WTC11 (cell line): ENCODE data around the gene PPP1R37. TPM values are rescaled to one million over a fixed set of nuclear protein-coding genes. Genes with fewer than 3 reads are reported as not detected.
A peak's percentile ranks its signal among the peaks of the same experiment; 100 is the strongest.

Experiments
- ESRRA ChIP-seq: sonication (generic); formaldehyde crosslinking; IDR thresholded peaks from 2 replicates; pipeline ENCODE4 v1.8.1; 2022; ENCODE audit warnings: mild to moderate bottlenecking, missing genetic modification reagents, borderline replicate concordance
- KAT7 ChIP-seq: sonication (generic); formaldehyde crosslinking; IDR thresholded peaks from 2 replicates; pipeline ENCODE4 v1.8.1; 2023; ENCODE audit warnings: missing genetic modification reagents, mild to moderate bottlenecking, borderline replicate concordance
- NFE2L1 ChIP-seq: sonication (generic); formaldehyde crosslinking; IDR thresholded peaks from 2 replicates; pipeline ENCODE4 v1.8.1; 2023; ENCODE audit warnings: missing genetic modification reagents
- SP1 ChIP-seq: sonication (generic); formaldehyde crosslinking; conservative IDR thresholded peaks from 2 replicates; pipeline ENCODE4 v1.8.1; 2022; ENCODE audit warnings: missing genetic modification reagents
- TCF7 ChIP-seq: sonication (generic); formaldehyde crosslinking; IDR thresholded peaks from 2 replicates; pipeline ENCODE4 v1.8.0; 2022; ENCODE audit warnings: mild to moderate bottlenecking, low read depth, missing genetic modification reagents, moderate library complexity
- TP53 ChIP-seq: sonication (generic); formaldehyde crosslinking; IDR thresholded peaks from 2 replicates; pipeline ENCODE4 v1.8.1; 2023; ENCODE audit warnings: mild to moderate bottlenecking, missing genetic modification reagents
- ZNF138 ChIP-seq: sonication (generic); formaldehyde crosslinking; conservative IDR thresholded peaks from 2 replicates; pipeline ENCODE4 v1.8.1; 2022; ENCODE audit warnings: mild to moderate bottlenecking, moderate library complexity, missing genetic modification reagents
- ZNF396 ChIP-seq: fragments of 250-450 bp; sonication (Bioruptor Pico); IDR thresholded peaks from 2 replicates; pipeline ENCODE4 v1.8.0; 2021; ENCODE audit warnings: mild to moderate bottlenecking, moderate library complexity, borderline replicate concordance
- total RNA-seq: library from RNA; stranded (reverse); gene quantifications from 3 replicates; pipeline ENCODE4 v1.2.3, GENCODE V29; 2021
- TF ChIP-seq, protein P1 (sequence below): sonication (generic); formaldehyde crosslinking; IDR thresholded peaks from 2 replicates; pipeline ENCODE4 v1.8.0; 2022; ENCODE audit warnings: mild to moderate bottlenecking, missing genetic modification reagents
- TF ChIP-seq, protein P2 (sequence below): sonication (generic); formaldehyde crosslinking; IDR thresholded peaks from 2 replicates; pipeline ENCODE4 v1.8.1; 2023; ENCODE audit warnings: mild to moderate bottlenecking, missing genetic modification reagents
- TF ChIP-seq, protein P3 (sequence below): sonication (generic); formaldehyde crosslinking; IDR thresholded peaks from 2 replicates; pipeline ENCODE4 v1.8.1; 2023; ENCODE audit warnings: mild to moderate bottlenecking, missing genetic modification reagents, borderline replicate concordance
- TF ChIP-seq, protein P4 (sequence below): sonication (generic); formaldehyde crosslinking; IDR thresholded peaks from 2 replicates; pipeline ENCODE4 v1.8.0; 2022; ENCODE audit warnings: mild to moderate bottlenecking, missing genetic modification reagents
- TF ChIP-seq, protein P5 (sequence below): sonication (generic); formaldehyde crosslinking; IDR thresholded peaks from 2 replicates; pipeline ENCODE4 v1.8.0; 2023; ENCODE audit warnings: missing genetic modification reagents
- TF ChIP-seq, protein P6 (sequence below): sonication (generic); formaldehyde crosslinking; IDR thresholded peaks from 2 replicates; pipeline ENCODE4 v1.8.1; 2022; ENCODE audit warnings: low read depth, missing genetic modification reagents, borderline replicate concordance
- TF ChIP-seq, protein P7 (sequence below): sonication (generic); formaldehyde crosslinking; IDR thresholded peaks from 2 replicates; pipeline ENCODE4 v1.8.1; 2022; ENCODE audit warnings: low read depth, mild to moderate bottlenecking, moderate library complexity, missing genetic modification reagents, borderline replicate concordance
- TF ChIP-seq, protein P8 (sequence below): sonication (generic); formaldehyde crosslinking; conservative IDR thresholded peaks from 2 replicates; pipeline ENCODE4 v1.8.1; 2022; ENCODE audit warnings: mild to moderate bottlenecking, missing genetic modification reagents
- TF ChIP-seq, protein P9 (sequence below): fragments of 250-450 bp; sonication (Bioruptor Pico); IDR thresholded peaks from 2 replicates; pipeline ENCODE4 v1.9.0; 2021; ENCODE audit warnings: mild to moderate bottlenecking
- TF ChIP-seq, protein P10 (sequence below): sonication (generic); formaldehyde crosslinking; IDR thresholded peaks from 2 replicates; pipeline ENCODE4 v1.8.1; 2022; ENCODE audit warnings: mild to moderate bottlenecking, missing genetic modification reagents, moderate library complexity, borderline replicate concordance
- TF ChIP-seq, protein P11 (sequence below): fragments of 200-600 bp; IDR thresholded peaks from 2 replicates; pipeline ENCODE4 v1.8.0; 2022; ENCODE audit warnings: antibody characterized with exemption
- TF ChIP-seq, protein P12 (sequence below): sonication (generic); formaldehyde crosslinking; IDR thresholded peaks from 2 replicates; pipeline ENCODE4 v1.8.0; 2023; ENCODE audit warnings: mild to moderate bottlenecking, missing genetic modification reagents

PPP1R37 gene
- total RNA-seq, 1 experiment from 2014 or later: 35.4 TPM

DNA sequence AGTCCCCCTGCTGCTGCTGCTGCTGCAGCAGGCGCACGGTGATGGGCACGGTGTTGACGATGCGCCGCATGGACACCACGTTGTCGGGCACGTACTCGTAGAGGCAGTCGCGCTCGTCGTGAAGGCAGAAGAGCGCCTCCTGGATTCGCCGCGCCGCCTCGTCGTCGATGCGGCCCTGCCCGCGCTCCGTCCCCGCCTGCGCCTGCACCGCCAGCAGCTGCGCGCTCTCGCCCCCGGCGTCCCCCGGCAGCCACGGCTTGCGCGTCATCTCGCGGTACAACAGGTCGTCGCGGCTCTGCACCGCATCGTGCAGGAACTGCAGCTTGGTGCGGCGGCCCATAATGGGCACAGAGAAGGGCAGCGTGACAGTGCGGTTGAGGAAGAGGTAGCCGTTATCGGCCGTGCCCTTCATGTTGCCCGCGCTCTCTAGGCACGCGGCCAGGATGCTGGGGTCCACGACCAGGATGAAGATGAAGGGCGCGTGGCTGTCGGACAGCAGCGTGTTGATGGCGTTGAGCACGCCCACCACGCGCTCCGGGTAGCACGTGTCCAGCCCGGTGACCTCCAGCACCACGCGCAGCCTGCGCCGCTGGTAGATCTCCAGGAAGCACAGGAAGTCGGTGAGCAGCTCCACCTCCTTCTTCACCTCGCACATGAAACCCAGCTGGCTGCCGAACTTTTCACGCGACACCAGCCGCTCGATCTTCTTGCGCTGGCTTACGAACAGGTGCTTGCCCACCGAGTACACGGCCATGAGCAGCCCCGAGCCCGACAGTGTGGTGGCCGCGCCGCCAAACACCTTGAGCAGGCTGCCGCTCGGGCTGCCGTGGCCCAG lies 59.7 kb downstream of the PPP1R37 start (continued):
- TF ChIP-seq, protein P1, sequence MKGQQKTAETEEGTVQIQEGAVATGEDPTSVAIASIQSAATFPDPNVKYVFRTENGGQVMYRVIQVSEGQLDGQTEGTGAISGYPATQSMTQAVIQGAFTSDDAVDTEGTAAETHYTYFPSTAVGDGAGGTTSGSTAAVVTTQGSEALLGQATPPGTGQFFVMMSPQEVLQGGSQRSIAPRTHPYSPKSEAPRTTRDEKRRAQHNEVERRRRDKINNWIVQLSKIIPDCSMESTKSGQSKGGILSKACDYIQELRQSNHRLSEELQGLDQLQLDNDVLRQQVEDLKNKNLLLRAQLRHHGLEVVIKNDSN (CRISPR knock-in tag): no peak
- TF ChIP-seq, protein P2, sequence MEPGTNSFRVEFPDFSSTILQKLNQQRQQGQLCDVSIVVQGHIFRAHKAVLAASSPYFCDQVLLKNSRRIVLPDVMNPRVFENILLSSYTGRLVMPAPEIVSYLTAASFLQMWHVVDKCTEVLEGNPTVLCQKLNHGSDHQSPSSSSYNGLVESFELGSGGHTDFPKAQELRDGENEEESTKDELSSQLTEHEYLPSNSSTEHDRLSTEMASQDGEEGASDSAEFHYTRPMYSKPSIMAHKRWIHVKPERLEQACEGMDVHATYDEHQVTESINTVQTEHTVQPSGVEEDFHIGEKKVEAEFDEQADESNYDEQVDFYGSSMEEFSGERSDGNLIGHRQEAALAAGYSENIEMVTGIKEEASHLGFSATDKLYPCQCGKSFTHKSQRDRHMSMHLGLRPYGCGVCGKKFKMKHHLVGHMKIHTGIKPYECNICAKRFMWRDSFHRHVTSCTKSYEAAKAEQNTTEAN (CRISPR knock-in tag): peak; percentile 88; the same call in 1 of the 2 replicates
- TF ChIP-seq KAT7 (CRISPR knock-in tag): no peak
- TF ChIP-seq, protein P3, sequence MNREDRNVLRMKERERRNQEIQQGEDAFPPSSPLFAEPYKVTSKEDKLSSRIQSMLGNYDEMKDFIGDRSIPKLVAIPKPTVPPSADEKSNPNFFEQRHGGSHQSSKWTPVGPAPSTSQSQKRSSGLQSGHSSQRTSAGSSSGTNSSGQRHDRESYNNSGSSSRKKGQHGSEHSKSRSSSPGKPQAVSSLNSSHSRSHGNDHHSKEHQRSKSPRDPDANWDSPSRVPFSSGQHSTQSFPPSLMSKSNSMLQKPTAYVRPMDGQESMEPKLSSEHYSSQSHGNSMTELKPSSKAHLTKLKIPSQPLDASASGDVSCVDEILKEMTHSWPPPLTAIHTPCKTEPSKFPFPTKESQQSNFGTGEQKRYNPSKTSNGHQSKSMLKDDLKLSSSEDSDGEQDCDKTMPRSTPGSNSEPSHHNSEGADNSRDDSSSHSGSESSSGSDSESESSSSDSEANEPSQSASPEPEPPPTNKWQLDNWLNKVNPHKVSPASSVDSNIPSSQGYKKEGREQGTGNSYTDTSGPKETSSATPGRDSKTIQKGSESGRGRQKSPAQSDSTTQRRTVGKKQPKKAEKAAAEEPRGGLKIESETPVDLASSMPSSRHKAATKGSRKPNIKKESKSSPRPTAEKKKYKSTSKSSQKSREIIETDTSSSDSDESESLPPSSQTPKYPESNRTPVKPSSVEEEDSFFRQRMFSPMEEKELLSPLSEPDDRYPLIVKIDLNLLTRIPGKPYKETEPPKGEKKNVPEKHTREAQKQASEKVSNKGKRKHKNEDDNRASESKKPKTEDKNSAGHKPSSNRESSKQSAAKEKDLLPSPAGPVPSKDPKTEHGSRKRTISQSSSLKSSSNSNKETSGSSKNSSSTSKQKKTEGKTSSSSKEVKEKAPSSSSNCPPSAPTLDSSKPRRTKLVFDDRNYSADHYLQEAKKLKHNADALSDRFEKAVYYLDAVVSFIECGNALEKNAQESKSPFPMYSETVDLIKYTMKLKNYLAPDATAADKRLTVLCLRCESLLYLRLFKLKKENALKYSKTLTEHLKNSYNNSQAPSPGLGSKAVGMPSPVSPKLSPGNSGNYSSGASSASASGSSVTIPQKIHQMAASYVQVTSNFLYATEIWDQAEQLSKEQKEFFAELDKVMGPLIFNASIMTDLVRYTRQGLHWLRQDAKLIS: no peak
- TF ChIP-seq, protein P4, sequence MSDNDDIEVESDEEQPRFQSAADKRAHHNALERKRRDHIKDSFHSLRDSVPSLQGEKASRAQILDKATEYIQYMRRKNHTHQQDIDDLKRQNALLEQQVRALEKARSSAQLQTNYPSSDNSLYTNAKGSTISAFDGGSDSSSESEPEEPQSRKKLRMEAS (CRISPR knock-in tag): peak; percentile 87; the same call in 1 of the 2 replicates
- TF ChIP-seq, protein P5, sequence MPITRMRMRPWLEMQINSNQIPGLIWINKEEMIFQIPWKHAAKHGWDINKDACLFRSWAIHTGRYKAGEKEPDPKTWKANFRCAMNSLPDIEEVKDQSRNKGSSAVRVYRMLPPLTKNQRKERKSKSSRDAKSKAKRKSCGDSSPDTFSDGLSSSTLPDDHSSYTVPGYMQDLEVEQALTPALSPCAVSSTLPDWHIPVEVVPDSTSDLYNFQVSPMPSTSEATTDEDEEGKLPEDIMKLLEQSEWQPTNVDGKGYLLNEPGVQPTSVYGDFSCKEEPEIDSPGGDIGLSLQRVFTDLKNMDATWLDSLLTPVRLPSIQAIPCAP (CRISPR knock-in tag): peak; percentile 90
- TF ChIP-seq, protein P6, sequence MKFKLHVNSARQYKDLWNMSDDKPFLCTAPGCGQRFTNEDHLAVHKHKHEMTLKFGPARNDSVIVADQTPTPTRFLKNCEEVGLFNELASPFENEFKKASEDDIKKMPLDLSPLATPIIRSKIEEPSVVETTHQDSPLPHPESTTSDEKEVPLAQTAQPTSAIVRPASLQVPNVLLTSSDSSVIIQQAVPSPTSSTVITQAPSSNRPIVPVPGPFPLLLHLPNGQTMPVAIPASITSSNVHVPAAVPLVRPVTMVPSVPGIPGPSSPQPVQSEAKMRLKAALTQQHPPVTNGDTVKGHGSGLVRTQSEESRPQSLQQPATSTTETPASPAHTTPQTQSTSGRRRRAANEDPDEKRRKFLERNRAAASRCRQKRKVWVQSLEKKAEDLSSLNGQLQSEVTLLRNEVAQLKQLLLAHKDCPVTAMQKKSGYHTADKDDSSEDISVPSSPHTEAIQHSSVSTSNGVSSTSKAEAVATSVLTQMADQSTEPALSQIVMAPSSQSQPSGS (CRISPR knock-in tag): no peak
- TF ChIP-seq TP53 (CRISPR knock-in tag): peak; percentile 97
- 0 out of 2 replicates have a peak, but pooled peaks have one; percentile 3 for TF ChIP-seq TCF7
- TF ChIP-seq, protein P7, sequence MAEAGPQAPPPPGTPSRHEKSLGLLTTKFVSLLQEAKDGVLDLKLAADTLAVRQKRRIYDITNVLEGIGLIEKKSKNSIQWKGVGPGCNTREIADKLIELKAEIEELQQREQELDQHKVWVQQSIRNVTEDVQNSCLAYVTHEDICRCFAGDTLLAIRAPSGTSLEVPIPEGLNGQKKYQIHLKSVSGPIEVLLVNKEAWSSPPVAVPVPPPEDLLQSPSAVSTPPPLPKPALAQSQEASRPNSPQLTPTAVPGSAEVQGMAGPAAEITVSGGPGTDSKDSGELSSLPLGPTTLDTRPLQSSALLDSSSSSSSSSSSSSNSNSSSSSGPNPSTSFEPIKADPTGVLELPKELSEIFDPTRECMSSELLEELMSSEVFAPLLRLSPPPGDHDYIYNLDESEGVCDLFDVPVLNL: no peak
- TF ChIP-seq, protein P8, sequence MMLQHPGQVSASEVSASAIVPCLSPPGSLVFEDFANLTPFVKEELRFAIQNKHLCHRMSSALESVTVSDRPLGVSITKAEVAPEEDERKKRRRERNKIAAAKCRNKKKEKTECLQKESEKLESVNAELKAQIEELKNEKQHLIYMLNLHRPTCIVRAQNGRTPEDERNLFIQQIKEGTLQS: no peak
- TF ChIP-seq NFE2L1 (CRISPR knock-in tag): peak; percentile 14; the same call in 1 of the 2 replicates
- peak; percentile 56; the same call in 1 of the 2 replicates for TF ChIP-seq SP1
- no peak for TF ChIP-seq ESRRA (CRISPR knock-in tag)
- TF ChIP-seq, protein P9, sequence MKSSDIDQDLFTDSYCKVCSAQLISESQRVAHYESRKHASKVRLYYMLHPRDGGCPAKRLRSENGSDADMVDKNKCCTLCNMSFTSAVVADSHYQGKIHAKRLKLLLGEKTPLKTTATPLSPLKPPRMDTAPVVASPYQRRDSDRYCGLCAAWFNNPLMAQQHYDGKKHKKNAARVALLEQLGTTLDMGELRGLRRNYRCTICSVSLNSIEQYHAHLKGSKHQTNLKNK (CRISPR knock-in tag): no peak
- TF ChIP-seq, protein P10, sequence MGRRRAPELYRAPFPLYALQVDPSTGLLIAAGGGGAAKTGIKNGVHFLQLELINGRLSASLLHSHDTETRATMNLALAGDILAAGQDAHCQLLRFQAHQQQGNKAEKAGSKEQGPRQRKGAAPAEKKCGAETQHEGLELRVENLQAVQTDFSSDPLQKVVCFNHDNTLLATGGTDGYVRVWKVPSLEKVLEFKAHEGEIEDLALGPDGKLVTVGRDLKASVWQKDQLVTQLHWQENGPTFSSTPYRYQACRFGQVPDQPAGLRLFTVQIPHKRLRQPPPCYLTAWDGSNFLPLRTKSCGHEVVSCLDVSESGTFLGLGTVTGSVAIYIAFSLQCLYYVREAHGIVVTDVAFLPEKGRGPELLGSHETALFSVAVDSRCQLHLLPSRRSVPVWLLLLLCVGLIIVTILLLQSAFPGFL (CRISPR knock-in tag): no peak
- peak; percentile 93 for TF ChIP-seq ZNF138 (CRISPR knock-in tag)
- TF ChIP-seq, protein P11, sequence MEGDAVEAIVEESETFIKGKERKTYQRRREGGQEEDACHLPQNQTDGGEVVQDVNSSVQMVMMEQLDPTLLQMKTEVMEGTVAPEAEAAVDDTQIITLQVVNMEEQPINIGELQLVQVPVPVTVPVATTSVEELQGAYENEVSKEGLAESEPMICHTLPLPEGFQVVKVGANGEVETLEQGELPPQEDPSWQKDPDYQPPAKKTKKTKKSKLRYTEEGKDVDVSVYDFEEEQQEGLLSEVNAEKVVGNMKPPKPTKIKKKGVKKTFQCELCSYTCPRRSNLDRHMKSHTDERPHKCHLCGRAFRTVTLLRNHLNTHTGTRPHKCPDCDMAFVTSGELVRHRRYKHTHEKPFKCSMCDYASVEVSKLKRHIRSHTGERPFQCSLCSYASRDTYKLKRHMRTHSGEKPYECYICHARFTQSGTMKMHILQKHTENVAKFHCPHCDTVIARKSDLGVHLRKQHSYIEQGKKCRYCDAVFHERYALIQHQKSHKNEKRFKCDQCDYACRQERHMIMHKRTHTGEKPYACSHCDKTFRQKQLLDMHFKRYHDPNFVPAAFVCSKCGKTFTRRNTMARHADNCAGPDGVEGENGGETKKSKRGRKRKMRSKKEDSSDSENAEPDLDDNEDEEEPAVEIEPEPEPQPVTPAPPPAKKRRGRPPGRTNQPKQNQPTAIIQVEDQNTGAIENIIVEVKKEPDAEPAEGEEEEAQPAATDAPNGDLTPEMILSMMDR: no peak
- TF ChIP-seq, protein P12, sequence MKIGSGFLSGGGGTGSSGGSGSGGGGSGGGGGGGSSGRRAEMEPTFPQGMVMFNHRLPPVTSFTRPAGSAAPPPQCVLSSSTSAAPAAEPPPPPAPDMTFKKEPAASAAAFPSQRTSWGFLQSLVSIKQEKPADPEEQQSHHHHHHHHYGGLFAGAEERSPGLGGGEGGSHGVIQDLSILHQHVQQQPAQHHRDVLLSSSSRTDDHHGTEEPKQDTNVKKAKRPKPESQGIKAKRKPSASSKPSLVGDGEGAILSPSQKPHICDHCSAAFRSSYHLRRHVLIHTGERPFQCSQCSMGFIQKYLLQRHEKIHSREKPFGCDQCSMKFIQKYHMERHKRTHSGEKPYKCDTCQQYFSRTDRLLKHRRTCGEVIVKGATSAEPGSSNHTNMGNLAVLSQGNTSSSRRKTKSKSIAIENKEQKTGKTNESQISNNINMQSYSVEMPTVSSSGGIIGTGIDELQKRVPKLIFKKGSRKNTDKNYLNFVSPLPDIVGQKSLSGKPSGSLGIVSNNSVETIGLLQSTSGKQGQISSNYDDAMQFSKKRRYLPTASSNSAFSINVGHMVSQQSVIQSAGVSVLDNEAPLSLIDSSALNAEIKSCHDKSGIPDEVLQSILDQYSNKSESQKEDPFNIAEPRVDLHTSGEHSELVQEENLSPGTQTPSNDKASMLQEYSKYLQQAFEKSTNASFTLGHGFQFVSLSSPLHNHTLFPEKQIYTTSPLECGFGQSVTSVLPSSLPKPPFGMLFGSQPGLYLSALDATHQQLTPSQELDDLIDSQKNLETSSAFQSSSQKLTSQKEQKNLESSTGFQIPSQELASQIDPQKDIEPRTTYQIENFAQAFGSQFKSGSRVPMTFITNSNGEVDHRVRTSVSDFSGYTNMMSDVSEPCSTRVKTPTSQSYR (CRISPR knock-in tag): peak; percentile 73; the same call in 1 of the 2 replicates
- TF ChIP-seq ZNF396 (CRISPR knock-in tag): no peak
